MM.1S (cell line): Measurements from ENCODE around the gene SORCS2.

Experiments
- DNase-seq: peaks from one replicate; pipeline ENCODE4 v3.0.0-alpha.2; 2015
- H2AFZ ChIP-seq: fragments of 300-600 bp; sonication (generic); 2 replicates; pipeline ENCODE4 v1.6.0; 2016; ENCODE audit warnings: antibody characterized with exemption, low read length
- H3F3A ChIP-seq: fragments of 300-600 bp; sonication (generic); 2 replicates; pipeline ENCODE4 v1.6.1; 2016; ENCODE audit warnings: mild to moderate bottlenecking, antibody characterized with exemption, low read length, moderate library complexity, mixed read lengths; ENCODE audit not compliant: insufficient read depth
- H3K27ac ChIP-seq: fragments of 300-600 bp; sonication (generic); 2 replicates; pipeline ENCODE4 v1.5.1; 2016; ENCODE audit warnings: mild to moderate bottlenecking, low read length
- H3K27me3 ChIP-seq: fragments of 300-600 bp; sonication (generic); replicated peaks from 2 replicates; pipeline ENCODE4 v1.6.0; 2016; ENCODE audit warnings: low read length; ENCODE audit not compliant: insufficient read depth
- H3K36me3 ChIP-seq: fragments of 300-600 bp; sonication (generic); replicated peaks from 2 replicates; pipeline ENCODE4 v1.6.1; 2016; ENCODE audit warnings: mild to moderate bottlenecking, low read length, mixed read lengths; ENCODE audit not compliant: insufficient read depth
- H3K4me1 ChIP-seq: fragments of 300-600 bp; sonication (generic); 2 replicates; pipeline ENCODE4 v1.6.1; 2016; ENCODE audit warnings: low read length, mixed read lengths
- H3K4me2 ChIP-seq: fragments of 300-600 bp; sonication (generic); 2 replicates; pipeline ENCODE4 v1.6.0; 2016; ENCODE audit warnings: low read depth, low read length
- H3K4me3 ChIP-seq: fragments of 300-600 bp; sonication (generic); 2 replicates; pipeline ENCODE4 v1.5.1; 2016; ENCODE audit warnings: low read length, mixed read lengths
- H3K79me2 ChIP-seq: fragments of 300-600 bp; sonication (generic); 2 replicates; pipeline ENCODE4 v1.6.1; 2016; ENCODE audit warnings: mixed run types, low read length, mixed read lengths
- H3K9ac ChIP-seq: fragments of 300-600 bp; sonication (generic); 2 replicates; pipeline ENCODE4 v1.6.1; 2016; ENCODE audit warnings: low read length, mixed read lengths
- H3K9me2 ChIP-seq: fragments of 300-600 bp; sonication (generic); replicated peaks from 2 replicates; pipeline ENCODE4 v1.6.1; 2016; ENCODE audit warnings: mild to moderate bottlenecking, low read length, mixed read lengths; ENCODE audit not compliant: insufficient read depth
- H3K9me3 ChIP-seq: fragments of 300-600 bp; sonication (generic); replicated peaks from 2 replicates; pipeline ENCODE4 v1.6.1; 2016; ENCODE audit warnings: mild to moderate bottlenecking, low read length, mixed read lengths; ENCODE audit not compliant: insufficient read depth
- H4K20me1 ChIP-seq: fragments of 300-600 bp; sonication (generic); 2 replicates; pipeline ENCODE4 v1.6.1; 2016; ENCODE audit warnings: mild to moderate bottlenecking, low read length, moderate library complexity, mixed read lengths; ENCODE audit not compliant: insufficient read depth
- CTCF ChIP-seq: fragments of 300-600 bp; sonication (generic); IDR thresholded peaks from 2 replicates; pipeline ENCODE4 v1.5.1; 2016; ENCODE audit warnings: antibody characterized with exemption, low read length, mixed read lengths
- EZH2 ChIP-seq: fragments of 300-600 bp; sonication (generic); optimal IDR thresholded peaks from 2 replicates; pipeline ENCODE3; 2017; ENCODE audit warnings: low read depth, mild to moderate bottlenecking, antibody characterized with exemption, low read length, mixed read lengths
- EZH2phosphoT487 ChIP-seq: fragments of 300-600 bp; sonication (generic); IDR thresholded peaks from 2 replicates; pipeline ENCODE4 v1.6.1; 2018; ENCODE audit warnings: antibody characterized with exemption, low read length

The SORCS2 gene

GRCh38 chr4:7513671-7514070, 321.3 kb downstream of the SORCS2 start:
- Histone ChIP-seq H3K9ac (no peak overlapping the region), H3K27ac (no peak overlapping the region), H3K4me1 (no peaks in the 10 kb centered on the region), H3F3A (no peaks in the 10 kb centered on the region), H3K27me3 (peaks cover 94% of the 10 kb centered on the region), H2AFZ (no peak overlapping the region), H4K20me1 (no peaks in the 10 kb centered on the region), H3K4me2 (no peak overlapping the region), H3K4me3 (no peak overlapping the region), H3K9me3 (no peaks in the 10 kb centered on the region), H3K36me3 (no peaks in the 10 kb centered on the region), H3K79me2 (no peaks in the 10 kb centered on the region), H3K9me2 (no peaks in the 10 kb centered on the region)
- DNase-seq, result no peak
- TF ChIP-seq CTCF, result no peak
- no peak for TF ChIP-seq EZH2phosphoT487
- no peak for TF ChIP-seq EZH2

GRCh38 chr4:7514281-7514680, 321.9 kb downstream of the SORCS2 start:
- Histone ChIP-seq H4K20me1 (no peaks in the 10 kb centered on the region), H3K9ac (no peak overlapping the region), H3K4me1 (no peaks in the 10 kb centered on the region), H3K9me2 (no peaks in the 10 kb centered on the region), H3K9me3 (no peaks in the 10 kb centered on the region), H3K4me2 (no peak overlapping the region), H3K36me3 (no peaks in the 10 kb centered on the region), H3F3A (no peaks in the 10 kb centered on the region), H3K27me3 (peaks cover 94% of the 10 kb centered on the region), H3K79me2 (no peaks in the 10 kb centered on the region), H2AFZ (no peak overlapping the region), H3K27ac (no peak overlapping the region), H3K4me3 (no peak overlapping the region)
- TF ChIP-seq CTCF (no peak), EZH2phosphoT487 (no peak), EZH2 (no peak)
- no peak for DNase-seq

- TF ChIP-seq EZH2phosphoT487 (no peak), EZH2 (no peak), CTCF (no peak)
- no peaks in the 10 kb centered on the region for H3K9me3 ChIP-seq
- no peak overlapping the region for H3K4me2 ChIP-seq
- H3K9ac ChIP-seq, result no peak overlapping the region
- H3K4me1 ChIP-seq, result no peaks in the 10 kb centered on the region
- no peaks in the 10 kb centered on the region for H3F3A ChIP-seq
- no peaks in the 10 kb centered on the region for H3K36me3 ChIP-seq
- DNase-seq, result no peak
- H3K9me2 ChIP-seq, result no peaks in the 10 kb centered on the region
- no peak overlapping the region for H3K27ac ChIP-seq
- H3K79me2 ChIP-seq, result no peaks in the 10 kb centered on the region
- H3K4me3 ChIP-seq, result no peak overlapping the region
- H2AFZ ChIP-seq, result no peak overlapping the region
- no peaks in the 10 kb centered on the region for H4K20me1 ChIP-seq
- H3K27me3 ChIP-seq, result peaks cover 94% of the 10 kb centered on the region
Measured at GRCh38 chr4:7514789-7515188, 322.5 kb downstream of the SORCS2 start.
